Mononuclear cell (primary cell): Measurements from ENCODE around the gene PRPF4. TPM values are rescaled to one million over a fixed set of nuclear protein-coding genes. Genes with fewer than 3 reads are reported as not detected.

Source experiments
- H3K27me3 ChIP-seq: 2 replicates; pipeline ENCODE4 v1.6.0; 2011; ENCODE audit warnings: low read length, control low read depth; ENCODE audit not compliant: insufficient read depth
- H3K4me1 ChIP-seq: 2 replicates; pipeline ENCODE4 v1.5.1; 2011; ENCODE audit warnings: mild to moderate bottlenecking, low read length, control low read depth; ENCODE audit not compliant: insufficient read depth
- H3K4me3 ChIP-seq: 2 replicates; pipeline ENCODE4 v1.5.1; 2011; ENCODE audit warnings: mild to moderate bottlenecking, low read length, moderate library complexity
- H3K9me3 ChIP-seq: 2 replicates; pipeline ENCODE4 v1.5.1; 2011; ENCODE audit warnings: low read depth, mild to moderate bottlenecking, control low read depth, low read length
- total RNA-seq: library from RNA; depleted of rRNA; stranded (reverse); fragments of >200 nt; gene quantifications from one replicate; pipeline ENCODE4 v1.2.3, GENCODE V29; 2012

The PRPF4 gene
- total RNA-seq, 1 donor = 15.4 TPM

- peaks cover 13% of the 10 kb centered on the region for H3K4me1 ChIP-seq
- no peaks in the 10 kb centered on the region for H3K27me3 ChIP-seq
- no peak overlapping the region for H3K4me3 ChIP-seq
- H3K9me3 ChIP-seq = no peaks in the 10 kb centered on the region
Observed at GRCh38 chr9:113254991-113255390, 20.5 kb upstream of the PRPF4 start.

DNA sequence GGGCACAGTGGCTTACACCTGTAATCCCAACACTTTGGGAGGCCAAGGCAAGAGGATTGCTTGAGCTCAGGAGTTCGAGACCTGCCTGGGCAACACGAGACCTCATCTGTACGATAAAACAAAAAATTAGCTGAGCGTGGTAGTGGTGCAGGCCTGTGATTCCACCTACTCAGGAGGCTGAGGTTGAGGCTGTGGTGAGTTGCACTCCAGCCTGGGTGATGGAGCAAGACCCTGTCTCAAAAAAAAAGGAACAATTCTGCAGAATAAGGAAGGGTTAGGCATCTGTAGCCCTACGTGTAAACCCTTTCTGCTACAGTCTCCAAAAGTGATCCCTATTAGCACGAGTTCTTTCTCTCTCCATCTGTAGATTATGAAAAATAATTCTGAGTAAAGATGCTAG, 20.0 kb upstream of the PRPF4 start:
- no peaks in the 10 kb centered on the region for H3K27me3 ChIP-seq
- H3K9me3 ChIP-seq = no peaks in the 10 kb centered on the region
- peaks cover 13% of the 10 kb centered on the region for H3K4me1 ChIP-seq
- H3K4me3 ChIP-seq = no peak overlapping the region

DNA sequence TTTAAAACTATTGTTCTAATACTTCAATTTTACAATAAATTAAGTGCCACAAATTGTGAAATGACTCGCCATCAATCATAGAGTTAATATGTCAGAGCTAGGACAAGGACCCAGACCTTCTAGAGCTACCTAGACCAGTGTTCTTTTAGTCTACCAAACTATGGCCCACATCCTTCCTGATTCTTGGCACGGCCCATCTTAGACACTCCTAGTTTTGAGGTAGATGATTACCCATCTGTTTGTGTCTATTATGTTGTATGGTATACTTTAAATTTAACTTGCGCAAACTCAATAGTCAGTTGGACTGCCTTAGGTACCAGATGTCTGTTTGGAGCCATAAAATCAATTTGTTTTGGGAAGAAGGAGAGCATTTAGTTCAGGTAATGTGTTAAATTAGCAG, 17.6 kb upstream of the PRPF4 start:
- Histone ChIP-seq H3K4me1 (peaks cover 13% of the 10 kb centered on the region), H3K4me3 (no peak overlapping the region), H3K9me3 (no peaks in the 10 kb centered on the region), H3K27me3 (no peaks in the 10 kb centered on the region)

- H3K4me1 ChIP-seq = peaks cover 13% of the 10 kb centered on the region
- H3K27me3 ChIP-seq = no peaks in the 10 kb centered on the region
- no peak overlapping the region for H3K4me3 ChIP-seq
- H3K9me3 ChIP-seq = no peaks in the 10 kb centered on the region
Observed at GRCh38 chr9:113258282-113258681, 17.2 kb upstream of the PRPF4 start.

- Histone ChIP-seq H3K9me3 (no peaks in the 10 kb centered on the region), H3K4me1 (no peaks in the 10 kb centered on the region)
Observed at GRCh38 chr9:113261917-113262671, 13.4 kb upstream of the PRPF4 start.

GRCh38 chr9:113266174-113266573, 9.3 kb upstream of the PRPF4 start:
- no peak overlapping the region for H3K4me3 ChIP-seq

More at GRCh38 chr9:113261917-113262671, 13.4 kb upstream of the PRPF4 start:
- no peak overlapping the region for H3K4me3 ChIP-seq
- H3K27me3 ChIP-seq = no peaks in the 10 kb centered on the region

DNA sequence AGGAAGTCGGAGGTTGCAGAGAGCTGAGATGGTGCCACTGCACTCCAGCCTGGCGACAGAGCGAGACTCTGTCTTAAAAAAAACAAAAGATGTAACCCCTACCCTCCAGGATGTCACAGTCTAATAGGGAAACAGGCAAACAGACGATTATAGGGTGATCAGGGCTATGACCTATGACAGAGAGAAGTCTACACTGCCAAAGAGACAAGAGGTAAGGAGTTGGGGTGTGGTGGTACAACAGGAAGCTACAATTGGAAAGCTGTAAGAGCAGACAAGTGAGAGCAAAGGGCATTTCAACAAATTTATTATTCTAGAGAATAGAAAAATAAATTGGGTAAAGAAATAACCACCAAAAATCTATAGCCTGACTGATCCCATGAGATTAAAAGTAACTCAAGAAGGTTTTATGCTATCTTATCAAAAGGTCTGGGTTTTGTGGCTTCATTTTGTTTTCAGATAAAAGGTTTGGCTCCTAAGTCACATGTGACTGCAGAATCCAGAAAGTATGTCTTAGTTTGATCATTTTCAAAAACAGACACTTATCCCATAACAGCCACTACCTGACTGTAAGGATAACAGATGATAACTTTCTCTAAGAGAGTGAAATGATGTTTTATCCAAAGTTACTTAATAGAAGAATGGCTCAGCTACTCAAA, 7.4 kb upstream of the PRPF4 start:
- H3K4me3 ChIP-seq = no peak overlapping the region
- no peaks in the 10 kb centered on the region for H3K9me3 ChIP-seq
- H3K27me3 ChIP-seq = no peaks in the 10 kb centered on the region
- no peaks in the 10 kb centered on the region for H3K4me1 ChIP-seq

More at GRCh38 chr9:113266174-113266573, 9.3 kb upstream of the PRPF4 start:
- no peaks in the 10 kb centered on the region for H3K9me3 ChIP-seq
- H3K4me1 ChIP-seq = no peaks in the 10 kb centered on the region
- no peaks in the 10 kb centered on the region for H3K27me3 ChIP-seq

DNA sequence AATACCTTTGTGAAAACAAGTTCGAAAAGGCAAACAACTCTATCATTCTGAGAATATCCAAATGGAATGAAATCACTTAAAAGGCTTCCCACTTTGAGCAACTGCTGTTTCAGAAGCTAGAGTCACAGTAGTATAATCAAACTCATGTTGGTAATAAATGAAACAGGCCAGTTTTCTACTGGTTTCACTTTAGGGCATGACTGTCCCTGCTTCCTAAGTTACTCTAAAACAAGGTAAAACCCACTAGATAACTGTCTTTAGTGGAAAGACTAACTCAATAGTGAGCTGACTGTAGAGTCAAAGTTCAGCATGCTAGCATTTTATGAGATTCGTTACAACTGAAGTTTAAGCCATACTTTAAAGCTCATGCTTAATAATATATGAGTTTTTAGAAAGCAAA, 6.1 kb upstream of the PRPF4 start:
- Histone ChIP-seq H3K4me1 (peaks cover 2% of the 10 kb centered on the region), H3K4me3 (no peak overlapping the region), H3K9me3 (no peaks in the 10 kb centered on the region), H3K27me3 (no peaks in the 10 kb centered on the region)

DNA sequence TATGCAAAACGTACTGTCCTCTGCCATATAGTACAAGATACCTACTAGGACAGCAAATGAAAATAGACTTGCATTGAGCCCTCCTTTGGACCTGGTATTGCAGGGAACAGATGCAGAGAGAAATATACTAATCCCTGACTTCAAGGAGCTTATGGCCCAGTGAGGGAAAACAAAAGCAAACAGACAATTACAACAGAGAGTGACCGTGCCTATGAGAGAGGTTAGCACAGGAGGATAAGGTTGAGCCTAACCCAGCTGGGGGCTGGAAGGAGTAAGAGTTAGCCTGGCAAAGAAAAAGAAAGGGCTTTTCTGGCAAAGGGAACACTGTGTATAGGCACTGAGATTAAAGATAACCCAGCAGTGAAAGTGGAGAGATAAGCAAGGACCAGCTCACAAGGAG, 5.6 kb upstream of the PRPF4 start:
- no peak overlapping the region for H3K4me3 ChIP-seq
- H3K27me3 ChIP-seq = no peaks in the 10 kb centered on the region
- no peaks in the 10 kb centered on the region for H3K9me3 ChIP-seq
- peaks cover 7% of the 10 kb centered on the region for H3K4me1 ChIP-seq

DNA sequence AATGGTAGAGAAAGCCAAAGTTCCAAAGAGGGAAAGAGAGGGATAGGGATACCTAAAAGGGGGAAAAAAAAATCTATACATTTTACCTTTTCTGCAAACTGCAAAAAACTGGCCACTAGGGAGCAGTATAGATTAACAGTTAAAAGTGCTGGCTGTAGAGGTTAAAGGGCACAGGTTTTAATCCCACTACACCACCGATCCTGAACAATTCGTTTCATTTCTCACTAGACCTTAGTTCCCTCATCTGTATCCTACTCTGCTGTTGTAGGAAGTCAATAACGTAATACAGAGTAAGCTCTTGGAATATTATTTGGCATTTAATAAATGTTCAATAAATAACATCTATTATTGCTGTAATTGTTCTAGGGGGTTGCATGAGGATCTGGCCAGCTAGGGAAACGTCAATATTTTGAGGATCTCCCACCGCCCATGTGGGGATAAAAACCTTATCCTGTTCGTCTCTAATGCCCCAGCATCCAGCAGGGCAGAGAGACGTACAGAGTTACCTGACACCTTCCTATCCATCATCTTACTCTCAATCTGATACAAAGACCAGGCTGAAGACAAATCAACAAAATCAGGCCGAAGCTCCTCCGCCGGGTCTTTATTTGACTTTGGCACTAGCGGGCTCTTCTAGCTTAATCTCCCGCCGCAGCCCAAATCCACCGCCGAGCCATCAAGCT, 843 bp upstream of the PRPF4 start:
- no peaks in the 10 kb centered on the region for H3K27me3 ChIP-seq
- peak overlapping the region; percentile 86 for H3K4me3 ChIP-seq
- no peaks in the 10 kb centered on the region for H3K9me3 ChIP-seq
- peaks cover 14% of the 10 kb centered on the region for H3K4me1 ChIP-seq

DNA sequence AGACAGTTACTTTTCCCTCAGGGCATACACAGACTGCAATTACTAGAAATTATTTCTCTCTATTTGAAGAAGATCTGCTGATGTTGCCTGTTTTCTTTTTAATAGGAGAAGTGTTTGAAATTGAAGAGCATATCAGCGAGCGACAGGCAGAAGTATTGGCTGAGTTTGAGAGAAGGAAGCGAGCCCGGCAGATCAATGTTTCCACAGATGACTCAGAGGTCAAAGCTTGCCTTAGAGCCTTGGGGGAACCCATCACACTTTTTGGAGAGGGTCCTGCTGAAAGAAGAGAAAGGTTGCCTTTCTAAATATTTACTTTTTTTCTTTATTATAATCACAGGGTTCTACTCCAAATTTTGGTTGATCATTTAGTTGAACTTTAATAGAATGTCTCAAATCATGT, 3.4 kb downstream of the PRPF4 start:
- Histone ChIP-seq H3K4me1 (peaks cover 14% of the 10 kb centered on the region), H3K27me3 (no peaks in the 10 kb centered on the region), H3K4me3 (no peak overlapping the region), H3K9me3 (no peaks in the 10 kb centered on the region)

- Histone ChIP-seq H3K4me3 (no peak overlapping the region), H3K4me1 (peaks cover 2% of the 10 kb centered on the region), H3K27me3 (no peaks in the 10 kb centered on the region), H3K9me3 (no peaks in the 10 kb centered on the region)
Observed at GRCh38 chr9:113281356-113281755, 5.9 kb downstream of the PRPF4 start.

DNA sequence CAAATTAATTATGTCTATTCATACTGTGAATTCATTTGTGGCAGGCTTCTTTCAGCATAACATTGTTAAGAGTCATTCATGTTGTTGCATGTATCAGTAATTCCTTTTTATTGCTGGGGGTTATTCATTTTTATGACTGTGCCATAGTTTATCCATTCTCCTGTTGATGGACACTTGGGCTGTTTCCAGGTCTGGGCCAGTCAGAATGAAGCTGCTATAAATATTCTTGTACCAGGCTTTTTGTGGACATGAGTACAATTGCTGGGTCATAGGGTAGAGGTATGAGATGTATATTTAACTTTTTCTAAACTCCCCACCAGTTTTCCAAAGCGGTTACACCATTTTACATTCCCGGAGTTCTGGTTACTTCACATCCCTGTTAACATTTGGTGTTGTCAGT, 13.6 kb downstream of the PRPF4 start:
- Histone ChIP-seq H3K4me3 (no peak overlapping the region), H3K4me1 (no peaks in the 10 kb centered on the region), H3K9me3 (no peaks in the 10 kb centered on the region), H3K27me3 (no peaks in the 10 kb centered on the region)

DNA sequence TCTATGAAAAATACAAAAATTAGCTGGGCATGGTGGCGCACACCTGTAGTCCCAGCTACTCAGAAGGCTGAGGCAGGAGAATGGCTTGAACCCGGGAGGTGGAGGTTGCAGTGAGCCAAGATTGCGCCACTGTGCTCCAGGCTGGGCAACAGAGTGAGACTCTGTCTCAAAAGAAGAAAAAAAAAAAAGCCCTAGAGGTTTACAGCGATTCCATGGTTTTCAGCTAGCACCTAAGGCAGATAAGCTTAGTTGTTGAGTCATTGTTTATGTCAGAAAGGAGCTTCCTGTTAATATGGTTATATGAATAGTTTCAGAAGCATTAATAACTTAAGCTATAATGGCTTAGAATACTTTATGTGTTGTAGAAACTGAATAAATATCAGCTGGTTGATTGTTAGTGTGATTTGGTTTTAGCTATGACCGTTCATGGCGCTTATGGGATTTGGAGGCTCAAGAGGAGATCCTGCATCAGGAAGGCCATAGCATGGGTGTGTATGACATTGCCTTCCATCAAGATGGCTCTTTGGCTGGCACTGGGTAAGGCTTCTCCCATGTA, 14.7 kb downstream of the PRPF4 start:
- no peaks in the 10 kb centered on the region for H3K9me3 ChIP-seq
- H3K27me3 ChIP-seq = no peaks in the 10 kb centered on the region
- H3K4me1 ChIP-seq = no peaks in the 10 kb centered on the region
- H3K4me3 ChIP-seq = no peak overlapping the region

- Histone ChIP-seq H3K27me3 (no peaks in the 10 kb centered on the region), H3K9me3 (no peaks in the 10 kb centered on the region), H3K4me3 (no peak overlapping the region), H3K4me1 (no peaks in the 10 kb centered on the region)
Observed at GRCh38 chr9:113293285-113293878, 17.9 kb downstream of the PRPF4 start.
